ENCODE measurements around the gene LHX8. TPM values are rescaled to one million over a fixed set of nuclear protein-coding genes. Genes with fewer than 3 reads are reported as not detected.

LHX8 gene
- under 1 TPM in 1 of 2 donors, not detected in 1; 0.74 TPM for total RNA-seq

DNA sequence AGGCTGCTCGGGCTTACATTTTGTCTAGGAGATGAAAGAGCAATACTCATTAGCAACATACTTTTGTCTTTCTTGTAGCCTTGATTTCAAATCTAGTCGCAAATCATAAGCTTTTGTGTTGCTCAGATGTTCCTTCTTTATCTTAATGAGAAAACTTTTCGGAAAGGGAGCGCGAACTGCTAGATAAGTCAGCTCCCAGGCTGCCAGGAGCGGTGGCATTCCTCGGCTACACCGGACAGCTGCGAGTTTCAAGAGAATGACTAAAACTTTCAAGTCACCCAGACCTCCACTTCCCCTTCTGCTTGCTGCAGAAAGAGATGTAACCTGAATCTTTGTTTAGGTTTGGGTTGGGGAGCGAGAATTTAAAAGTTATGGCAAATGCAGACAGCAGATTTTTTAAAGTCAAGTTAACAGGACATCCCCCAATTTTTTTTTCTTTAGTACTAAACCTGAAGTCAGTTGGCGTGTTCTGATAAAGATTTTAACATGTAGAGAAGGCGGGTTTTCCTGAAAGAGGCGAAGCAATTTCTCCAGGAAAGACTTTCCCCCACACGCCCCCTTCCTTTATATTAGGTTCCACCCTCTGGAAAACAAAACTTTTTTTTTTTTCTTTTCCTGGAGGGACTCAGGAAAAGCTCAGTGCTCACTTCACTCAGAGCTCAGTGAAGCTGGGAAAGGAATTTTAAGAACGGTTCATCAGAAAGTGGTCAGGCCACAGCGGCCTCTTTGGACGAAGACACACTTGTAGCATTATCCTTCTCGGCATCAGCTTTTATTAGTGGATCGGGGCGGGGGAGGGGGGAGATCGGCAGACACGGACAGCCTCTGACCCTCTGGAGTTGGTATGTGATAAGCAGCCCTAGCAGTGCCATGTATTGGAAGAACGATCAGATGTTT lies at the start of gene LHX8:
TSS of gene LHX8 (plus strand) at position 639 of the 897 bp plus-strand sequence. CDS start 2,227 bp downstream, outside the sequence.
- H3K4me3 ChIP-seq = no peak within 1 kb of the TSS
- intact Hi-C loops (cut with DNase I) = no loop called here
- WGBS = 7% methylated on average over 23 of the region's 23 CpGs
- DNase-seq (ENCODE audit: low spot score) = no peak
- no peaks in the 10 kb centered on the region for H3K4me1 ChIP-seq (replicated peaks)
- H3K27ac ChIP-seq = no peak within 1 kb of the TSS
- no peak for TF ChIP-seq CTCF (IDR thresholded peaks at IDR 0.05)
- no peak for TF ChIP-seq POLR2AphosphoS5 (IDR thresholded peaks at IDR 0.05)
- no peak for TF ChIP-seq POLR2A (IDR thresholded peaks at IDR 0.05)
- H3K36me3 ChIP-seq = no peaks in the 10 kb centered on the region
- peaks cover 43% of the 10 kb centered on the region for H3K27me3 ChIP-seq (replicated peaks; ENCODE audit: insufficient read depth)
- H3K9me3 ChIP-seq = no peaks in the 10 kb centered on the region

- no peaks in the 10 kb centered on the region for H3K9me3 ChIP-seq
- DNase-seq (ENCODE audit: low spot score) = no peak
- no peak overlapping the region for H3K27ac ChIP-seq
- H3K4me1 ChIP-seq (replicated peaks) = no peaks in the 10 kb centered on the region
- intact Hi-C loops (cut with DNase I) = no loop called here
- TF ChIP-seq CTCF (IDR thresholded peaks at IDR 0.05) (no peak), POLR2AphosphoS5 (IDR thresholded peaks at IDR 0.05) (no peak), POLR2A (IDR thresholded peaks at IDR 0.05) (no peak)
- no peak overlapping the region for H3K4me3 ChIP-seq
- no peaks in the 10 kb centered on the region for H3K36me3 ChIP-seq
- no peaks in the 10 kb centered on the region for H3K27me3 ChIP-seq (replicated peaks; ENCODE audit: insufficient read depth)
- WGBS = 45% methylated on average over 1 of the region's 1 CpG
These were observed 48.3 kb upstream of the LHX8 start for GRCh38 chr1:75085931-75086330.

GRCh38 chr1:75087278-75087677 lies 46.9 kb upstream of the LHX8 start:
- DNase-seq (ENCODE audit: low spot score) = no peak
- no peak for TF ChIP-seq POLR2A (IDR thresholded peaks at IDR 0.05)
- no peak for TF ChIP-seq POLR2AphosphoS5 (IDR thresholded peaks at IDR 0.05)
- H3K27me3 ChIP-seq (replicated peaks; ENCODE audit: insufficient read depth) = no peaks in the 10 kb centered on the region
- H3K36me3 ChIP-seq = no peaks in the 10 kb centered on the region
- no peaks in the 10 kb centered on the region for H3K9me3 ChIP-seq
- WGBS = 87% methylated on average over 2 of the region's 2 CpGs
- intact Hi-C loops (cut with DNase I) = no loop called here
- H3K4me1 ChIP-seq (replicated peaks) = no peaks in the 10 kb centered on the region
- no peak overlapping the region for H3K27ac ChIP-seq
- H3K4me3 ChIP-seq = no peak overlapping the region

- Histone ChIP-seq H3K4me1 (replicated peaks) (no peaks in the 10 kb centered on the region), H3K27me3 (replicated peaks; ENCODE audit: insufficient read depth) (no peaks in the 10 kb centered on the region), H3K27ac (no peak overlapping the region), H3K9me3 (no peaks in the 10 kb centered on the region), H3K36me3 (no peaks in the 10 kb centered on the region), H3K4me3 (no peak overlapping the region)
- TF ChIP-seq POLR2A (IDR thresholded peaks at IDR 0.05) = no peak
- TF ChIP-seq POLR2AphosphoS5 (IDR thresholded peaks at IDR 0.05) = no peak
- no peak for TF ChIP-seq CTCF (IDR thresholded peaks at IDR 0.05)
- DNase-seq (ENCODE audit: low spot score) = no peak
- 48% methylated on average over 3 of the region's 3 CpGs for WGBS
- intact Hi-C loops (cut with DNase I) = no loop called here
These were observed 42.0 kb upstream of the LHX8 start for GRCh38 chr1:75092141-75092540.

GRCh38 chr1:75097654-75098053 lies 36.5 kb upstream of the LHX8 start:
- H3K36me3 ChIP-seq = no peaks in the 10 kb centered on the region
- no peak overlapping the region for H3K27ac ChIP-seq
- no peak for TF ChIP-seq POLR2AphosphoS5 (IDR thresholded peaks at IDR 0.05)
- no peak for TF ChIP-seq CTCF (IDR thresholded peaks at IDR 0.05)
- TF ChIP-seq POLR2A (IDR thresholded peaks at IDR 0.05) = no peak
- WGBS = 5% methylated on average over 1 of the region's 1 CpG
- no peak overlapping the region for H3K4me3 ChIP-seq
- no peaks in the 10 kb centered on the region for H3K4me1 ChIP-seq (replicated peaks)
- intact Hi-C loops (cut with DNase I) = no loop called here
- no peak for DNase-seq (ENCODE audit: low spot score)
- no peaks in the 10 kb centered on the region for H3K27me3 ChIP-seq (replicated peaks; ENCODE audit: insufficient read depth)
- no peaks in the 10 kb centered on the region for H3K9me3 ChIP-seq

Measured in prostate gland (tissue), 2 donors.